Muscle of leg (tissue), 11 donors: ENCODE results near the gene ZNF648. TPM values are rescaled to one million over a fixed set of nuclear protein-coding genes. Genes with fewer than 3 reads are reported as not detected.

ENCODE experiments used
- DNase-seq: peaks from one replicate; pipeline ENCODE4 v3.0.0; 2013
- H3K27ac ChIP-seq: one replicate; pipeline ENCODE4 v1.5.1; 2013; ENCODE audit warnings: mild to moderate bottlenecking, low read length, control low read depth
- H3K27me3 ChIP-seq: one replicate; pipeline ENCODE4 v1.6.1; 2013; ENCODE audit warnings: low read length; ENCODE audit not compliant: control insufficient read depth, insufficient read depth
- H3K36me3 ChIP-seq: one replicate; pipeline ENCODE4 v1.6.1; 2013; ENCODE audit warnings: low read length; ENCODE audit not compliant: control insufficient read depth, insufficient read depth
- H3K4me1 ChIP-seq: one replicate; pipeline ENCODE4 v1.6.1; 2013; ENCODE audit warnings: low read length; ENCODE audit not compliant: control insufficient read depth, insufficient read depth
- H3K4me3 ChIP-seq: one replicate; pipeline ENCODE4 v1.5.1; 2013; ENCODE audit warnings: low read length, control low read depth
- H3K9me3 ChIP-seq: replicated peaks from 2 replicates; pipeline ENCODE4 v1.6.1; 2013; ENCODE audit warnings: low read depth, low read length; ENCODE audit not compliant: control insufficient read depth
- WGBS: methylation state at CpG from one replicate; pipeline ENCODE4 v1.1.5; 2013; ENCODE audit warnings: missing lambda C conversion rate; ENCODE audit not compliant: insufficient coverage; 5-methylcytosine and 5-hydroxymethylcytosine counted together
- polyA plus RNA-seq, 8 donors: library from polyadenylated mRNA; unstranded; fragments of 120-200 nt; gene quantifications; one replicate each; pipeline versions ENCODE4 v1.2.1 to v1.2.3, GENCODE V29; 2013; ENCODE audit warnings: inconsistent platforms in 1 of 8, low replicate concordance in 1 of 8; ENCODE audit not compliant: insufficient read length in 8 of 8, insufficient read depth in 1 of 8
- total RNA-seq: library from RNA; stranded (reverse); fragments of 120-200 nt; gene quantifications from one replicate; pipeline ENCODE4 v1.2.4, GENCODE V29; 2013

Gene ZNF648
- total and polyA plus RNA-seq, 9 donors = 0.02 to 0.14 (median 0.07) TPM; not detected in 1

- 72% methylated on average over 3 of the region's 3 CpGs for WGBS
- Histone ChIP-seq H3K27ac (no peak overlapping the region), H3K9me3 (no peaks in the 10 kb centered on the region), H3K27me3 (no peaks in the 10 kb centered on the region), H3K4me3 (no peak overlapping the region), H3K36me3 (no peaks in the 10 kb centered on the region), H3K4me1 (peaks cover 5% of the 10 kb centered on the region)
- DNase-seq = no peak
Measured at GRCh38 chr1:182080040-182080439, 18.5 kb upstream of the ZNF648 start.

- no peaks in the 10 kb centered on the region for H3K27me3 ChIP-seq
- no peaks in the 10 kb centered on the region for H3K4me1 ChIP-seq
- 92% methylated on average over 2 of the region's 4 CpGs for WGBS
- DNase-seq = no peak
- H3K27ac ChIP-seq = no peak overlapping the region
- H3K9me3 ChIP-seq = no peaks in the 10 kb centered on the region
- no peak overlapping the region for H3K4me3 ChIP-seq
- H3K36me3 ChIP-seq = no peaks in the 10 kb centered on the region
Measured at GRCh38 chr1:182071924-182072323, 10.4 kb upstream of the ZNF648 start.

DNA sequence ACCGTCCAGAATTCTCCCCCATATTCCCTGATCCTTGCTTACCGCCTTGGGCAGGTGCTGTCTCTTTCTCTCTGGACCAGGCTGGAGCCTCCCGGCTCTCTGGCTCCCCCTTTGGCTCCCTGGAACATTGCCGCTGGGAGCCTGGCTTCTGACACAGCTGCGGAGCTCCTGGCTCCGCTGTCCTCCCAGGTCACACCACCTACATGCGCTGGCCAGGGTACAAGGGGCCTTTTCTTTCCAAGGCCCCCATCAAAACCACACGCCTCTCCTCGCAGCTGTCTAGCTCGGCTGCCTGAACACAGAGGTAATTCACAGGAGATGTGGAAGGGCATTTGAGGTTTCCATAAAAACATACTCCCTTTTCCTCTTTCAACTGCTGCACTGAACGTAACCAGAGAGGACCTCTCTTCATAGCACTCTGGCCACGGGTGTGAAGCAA, 7.5 kb upstream of the ZNF648 start:
- no peaks in the 10 kb centered on the region for H3K27me3 ChIP-seq
- DNase-seq = peak; percentile 59
- 0% methylated on average over 2 of the region's 12 CpGs for WGBS
- H3K4me1 ChIP-seq = no peaks in the 10 kb centered on the region
- no peaks in the 10 kb centered on the region for H3K9me3 ChIP-seq
- no peaks in the 10 kb centered on the region for H3K36me3 ChIP-seq
- no peak overlapping the region for H3K4me3 ChIP-seq
- H3K27ac ChIP-seq = no peak overlapping the region

GRCh38 chr1:182066934-182067333, 5.4 kb upstream of the ZNF648 start:
- WGBS = 33% methylated on average over 1 of the region's 4 CpGs
- no peaks in the 10 kb centered on the region for H3K4me1 ChIP-seq
- no peaks in the 10 kb centered on the region for H3K9me3 ChIP-seq
- H3K27ac ChIP-seq = no peak overlapping the region
- no peak for DNase-seq
- no peaks in the 10 kb centered on the region for H3K27me3 ChIP-seq
- no peaks in the 10 kb centered on the region for H3K36me3 ChIP-seq
- no peak overlapping the region for H3K4me3 ChIP-seq

- no peak for DNase-seq
- peaks cover 2% of the 10 kb centered on the region for H3K27me3 ChIP-seq
- no peak overlapping the region for H3K4me3 ChIP-seq
- WGBS = 93% methylated on average over 4 of the region's 5 CpGs
- H3K4me1 ChIP-seq = no peaks in the 10 kb centered on the region
- no peak overlapping the region for H3K27ac ChIP-seq
- no peaks in the 10 kb centered on the region for H3K36me3 ChIP-seq
- H3K9me3 ChIP-seq = no peaks in the 10 kb centered on the region
Measured at GRCh38 chr1:182065126-182065845, 3.8 kb upstream of the ZNF648 start.

- H3K4me1 ChIP-seq = no peaks in the 10 kb centered on the region
- H3K4me3 ChIP-seq = no peak overlapping the region
- no CpG with 5 or more reads among the region's 3 CpGs for WGBS
- no peaks in the 10 kb centered on the region for H3K9me3 ChIP-seq
- no peaks in the 10 kb centered on the region for H3K36me3 ChIP-seq
- peaks cover 2% of the 10 kb centered on the region for H3K27me3 ChIP-seq
- H3K27ac ChIP-seq = no peak overlapping the region
- DNase-seq = no peak
Measured at GRCh38 chr1:182064611-182065010, 3.1 kb upstream of the ZNF648 start.

GRCh38 chr1:182062223-182062622, 711 bp upstream of the ZNF648 start:
- H3K9me3 ChIP-seq = no peaks in the 10 kb centered on the region
- peaks cover 15% of the 10 kb centered on the region for H3K27me3 ChIP-seq
- no peak overlapping the region for H3K27ac ChIP-seq
- no peak for DNase-seq
- H3K4me1 ChIP-seq = no peaks in the 10 kb centered on the region
- WGBS = 71% methylated on average over 1 of the region's 1 CpG
- H3K4me3 ChIP-seq = no peak overlapping the region
- no peaks in the 10 kb centered on the region for H3K36me3 ChIP-seq

GRCh38 chr1:182060877-182061276, 635 bp downstream of the ZNF648 start:
- peaks cover 29% of the 10 kb centered on the region for H3K27me3 ChIP-seq
- WGBS = 68% methylated on average over 3 of the region's 6 CpGs
- H3K9me3 ChIP-seq = no peaks in the 10 kb centered on the region
- H3K4me1 ChIP-seq = peaks cover 3% of the 10 kb centered on the region
- no peaks in the 10 kb centered on the region for H3K36me3 ChIP-seq
- H3K27ac ChIP-seq = no peak overlapping the region
- H3K4me3 ChIP-seq = no peak overlapping the region
- no peak for DNase-seq

DNA sequence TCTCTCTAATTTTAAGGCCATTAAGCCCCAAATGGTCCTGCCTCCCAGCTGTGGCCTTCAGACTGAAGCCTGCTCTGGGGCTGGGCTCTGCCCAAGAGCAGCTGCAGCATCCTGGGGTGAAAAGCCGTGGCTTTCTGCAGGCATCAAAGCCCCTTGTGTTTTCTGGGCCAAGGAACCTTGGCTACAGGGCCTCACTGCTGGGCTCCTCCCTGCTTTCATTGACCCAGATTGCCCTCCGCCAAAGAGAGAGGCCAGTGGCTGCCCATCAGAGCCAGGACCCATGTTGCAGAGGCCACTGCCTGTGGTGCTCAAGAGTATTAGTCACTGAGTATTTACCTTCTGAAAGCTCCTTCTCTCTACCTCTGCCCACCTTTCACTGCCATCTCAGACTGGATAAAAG, 1.6 kb downstream of the ZNF648 start:
- H3K36me3 ChIP-seq = no peaks in the 10 kb centered on the region
- no peak overlapping the region for H3K27ac ChIP-seq
- WGBS = 62% methylated on average over 2 of the region's 2 CpGs
- H3K4me1 ChIP-seq = peaks cover 3% of the 10 kb centered on the region
- no peak for DNase-seq
- H3K9me3 ChIP-seq = no peaks in the 10 kb centered on the region
- H3K27me3 ChIP-seq = peaks cover 31% of the 10 kb centered on the region
- no peak overlapping the region for H3K4me3 ChIP-seq

GRCh38 chr1:182056601-182057366, 4.7 kb downstream of the ZNF648 start:
- peaks cover 3% of the 10 kb centered on the region for H3K4me1 ChIP-seq

More at GRCh38 chr1:182056601-182057366, 4.7 kb downstream of the ZNF648 start:
- H3K27ac ChIP-seq = no peak overlapping the region
- peaks cover 31% of the 10 kb centered on the region for H3K27me3 ChIP-seq
- no peaks in the 10 kb centered on the region for H3K9me3 ChIP-seq
- DNase-seq = no peak
- H3K4me3 ChIP-seq = no peak overlapping the region
- H3K36me3 ChIP-seq = no peaks in the 10 kb centered on the region
- WGBS = 17% methylated on average over 79 of the region's 80 CpGs
